Sigmoid colon (tissue), 7 donors: ENCODE data around the gene C1orf52. TPM values are rescaled to one million over a fixed set of nuclear protein-coding genes. Genes with fewer than 3 reads are reported as not detected.

Experiments used
- DNase-seq: peaks from one replicate; pipeline ENCODE4 v3.0.0-alpha.2; 2019
- H3K27ac ChIP-seq, 4 donors: fragments of 200-600 bp; sonication (generic); one replicate each; pipeline ENCODE4 v1.5.1; 2016 to 2019; ENCODE audit warnings: mild to moderate bottlenecking in 1 of 4
- H3K27me3 ChIP-seq, 3 donors: fragments of 200-600 bp; sonication (generic); one replicate each; pipeline ENCODE4 v1.5.1; 2019; ENCODE audit warnings: mild to moderate bottlenecking in 1 of 3
- H3K36me3 ChIP-seq, 4 donors: fragments of 200-600 bp; sonication (generic); one replicate each; pipeline ENCODE4 v1.5.1; 2016 to 2019
- H3K4me1 ChIP-seq, 4 donors: fragments of 200-600 bp; sonication (generic); one replicate each; pipeline ENCODE4 v1.5.1; 2017 to 2019
- H3K4me3 ChIP-seq, 4 donors: fragments of 200-600 bp; sonication (generic); one replicate each; pipeline ENCODE4 v1.5.1; 2017 to 2019; ENCODE audit warnings: mild to moderate bottlenecking in 2 of 4, moderate library complexity in 1 of 4
- H3K9me3 ChIP-seq, 4 donors: fragments of 200-600 bp in 3 of 4; sonication (generic) in 3 of 4; one replicate each; pipeline versions ENCODE4 v1.5.1 to v1.6.1; 2013 to 2019
- CTCF ChIP-seq, 4 experiments: fragments of 450-650 bp in 3 of 4; fragments of 200-600 bp in 1 of 4; IDR thresholded peaks; one replicate each; pipeline ENCODE4 v1.5.1; 2016 to 2019; ENCODE audit warnings: antibody characterized with exemption in 4 of 4, mild to moderate bottlenecking in 3 of 4, moderate library complexity in 2 of 4
- EP300 ChIP-seq, 4 donors: sonication (generic); formaldehyde crosslinking; IDR thresholded peaks; one replicate each; pipeline ENCODE4 v1.6.1; 2017; ENCODE audit warnings: antibody characterized with exemption in 4 of 4
- POLR2A ChIP-seq, 2 donors: fragments of 450-650 bp; IDR thresholded peaks; one replicate each; pipeline ENCODE4 v1.6.1; 2016; ENCODE audit warnings: antibody characterized with exemption in 2 of 2, mild to moderate bottlenecking in 2 of 2, moderate library complexity in 2 of 2
- POLR2AphosphoS5 ChIP-seq, 4 donors: sonication (generic); formaldehyde crosslinking; IDR thresholded peaks; one replicate each; pipeline ENCODE4 v1.6.1; 2017; ENCODE audit warnings: antibody characterized with exemption in 4 of 4
- WGBS, 2 donors: extraction: QIAGEN DNeasy Blood & Tissue Kit; methylation state at CpG; one replicate each; pipeline ENCODE4 v1.1.7; 2013; 5-methylcytosine and 5-hydroxymethylcytosine counted together
- intact Hi-C: fragments of 100-400 bp; cut with DNase I; formaldehyde crosslinking; loops from one replicate; pipeline ENCODE4 v1.15.1; 2023
- polyA plus RNA-seq, 3 donors: library from polyadenylated mRNA; stranded (reverse); fragments of 200-250 nt; gene quantifications; one replicate each; pipeline ENCODE4 v1.2.3, GENCODE V29; 2013
- total RNA-seq, 4 donors: library from RNA; depleted of rRNA; stranded (reverse); fragments of >200 nt; gene quantifications; one replicate each; pipeline ENCODE4 v1.1.0, GENCODE V29; 2016
- donor health status: healthy with polysubstance abuse.
- donor health status: Bipolar disorder and iron deficiency.
- donor health status: healthy.

C1orf52 gene
- total and polyA plus RNA-seq, 7 donors: 8.9 to 31.1 (median 18.5) TPM

- no peak overlapping the region for H3K4me3 ChIP-seq
These were observed 37.5 kb upstream of the C1orf52 start for GRCh38 chr1:85296980-85297379.

DNA sequence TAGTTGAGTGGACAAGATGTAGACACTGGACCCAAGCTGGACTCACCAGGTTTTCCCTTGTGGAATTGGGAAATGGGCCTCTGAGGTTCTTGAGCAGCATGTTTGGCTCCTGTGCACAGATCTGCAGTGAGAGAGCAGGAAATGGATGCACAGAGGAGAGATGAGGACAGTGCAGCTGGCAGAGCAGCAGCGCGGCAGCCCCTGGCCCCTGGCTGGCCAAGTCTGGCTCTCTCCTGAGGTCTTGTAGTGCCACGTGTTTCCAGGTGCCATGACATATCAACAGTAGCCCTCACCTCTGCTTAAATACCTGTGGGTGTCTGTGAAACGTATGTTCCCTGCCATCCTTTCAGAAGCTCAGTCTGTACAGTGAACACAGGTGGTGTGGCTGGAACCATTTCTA is 36.2 kb upstream of the C1orf52 start:
- Histone ChIP-seq H3K9me3 (no peaks in the 10 kb centered on the region), H3K4me3 (no peak overlapping the region), H3K36me3 (no peaks in the 10 kb centered on the region), H3K27ac (no peak overlapping the region), H3K27me3 (no peaks in the 10 kb centered on the region), H3K4me1 (peaks cover 0 to 20% (median 15%) of the 10 kb centered on the region in 4 donors)
- DNase-seq: no peak
- WGBS, 2 donors: 85 to 92% methylated on average over 4 of the region's 4 CpGs
- TF ChIP-seq EP300 (IDR thresholded peaks at IDR 0.05) (no peak), CTCF (IDR thresholded peaks at IDR 0.05) (no peak), POLR2AphosphoS5 (IDR thresholded peaks at IDR 0.05) (no peak), POLR2A (IDR thresholded peaks at IDR 0.05) (no peak)
- intact Hi-C loops: no loop called here

More at GRCh38 chr1:85296980-85297379, 37.5 kb upstream of the C1orf52 start:
- Histone ChIP-seq H3K27ac (peak overlapping the region; percentile 66 to 85 (median 78)), H3K9me3 (no peaks in the 10 kb centered on the region), H3K36me3 (no peaks in the 10 kb centered on the region), H3K27me3 (no peaks in the 10 kb centered on the region), H3K4me1 (peaks cover 0 to 20% (median 15%) of the 10 kb centered on the region in 4 donors)
- DNase-seq: no peak
- intact Hi-C loops: no loop called here
- 79 to 84% methylated on average over 1 of the region's 1 CpG for WGBS, 2 donors
- no peak for TF ChIP-seq POLR2A (IDR thresholded peaks at IDR 0.05)
- no peak for TF ChIP-seq CTCF (IDR thresholded peaks at IDR 0.05)
- no peak for TF ChIP-seq POLR2AphosphoS5 (IDR thresholded peaks at IDR 0.05)
- no peak for TF ChIP-seq EP300 (IDR thresholded peaks at IDR 0.05)

- 62 to 68% methylated on average over 3 of the region's 3 CpGs for WGBS, 2 donors
- Histone ChIP-seq H3K36me3 (no peaks in the 10 kb centered on the region), H3K4me1 (peaks cover 0 to 20% (median 15%) of the 10 kb centered on the region in 4 donors), H3K9me3 (no peaks in the 10 kb centered on the region), H3K4me3 (no peak overlapping the region), H3K27ac (no peak overlapping the region), H3K27me3 (no peaks in the 10 kb centered on the region)
- DNase-seq: no peak
- intact Hi-C loops: no loop called here
- TF ChIP-seq POLR2A (IDR thresholded peaks at IDR 0.05) (no peak), CTCF (IDR thresholded peaks at IDR 0.05) (no peak), EP300 (IDR thresholded peaks at IDR 0.05) (no peak)
These were observed 35.6 kb upstream of the C1orf52 start for GRCh38 chr1:85295006-85295431.

- H3K4me1 ChIP-seq: no peaks in the 10 kb centered on the region
- DNase-seq: no peak
- no peak overlapping the region for H3K4me3 ChIP-seq
- WGBS, 2 donors: 99 to 100% methylated on average over 2 of the region's 2 CpGs
- no peaks in the 10 kb centered on the region for H3K27me3 ChIP-seq
- TF ChIP-seq POLR2A (IDR thresholded peaks at IDR 0.05) (no peak), POLR2AphosphoS5 (IDR thresholded peaks at IDR 0.05) (no peak), CTCF (IDR thresholded peaks at IDR 0.05) (no peak), EP300 (IDR thresholded peaks at IDR 0.05) (no peak)
- no peaks in the 10 kb centered on the region for H3K9me3 ChIP-seq
- intact Hi-C loops: no loop called here
- H3K27ac ChIP-seq: no peak overlapping the region
- no peaks in the 10 kb centered on the region for H3K36me3 ChIP-seq
These were observed 31.4 kb upstream of the C1orf52 start for GRCh38 chr1:85290826-85291225.

GRCh38 chr1:85289848-85290335 is 30.4 kb upstream of the C1orf52 start:
- 80 to 93% methylated on average over 4 of the region's 4 CpGs for WGBS, 2 donors
- H3K4me1 ChIP-seq: no peaks in the 10 kb centered on the region
- H3K36me3 ChIP-seq: no peaks in the 10 kb centered on the region
- no peaks in the 10 kb centered on the region for H3K9me3 ChIP-seq
- TF ChIP-seq CTCF (IDR thresholded peaks at IDR 0.05) (no peak), EP300 (IDR thresholded peaks at IDR 0.05) (no peak), POLR2A (IDR thresholded peaks at IDR 0.05) (no peak), POLR2AphosphoS5 (IDR thresholded peaks at IDR 0.05) (no peak)
- no peak for DNase-seq
- no peaks in the 10 kb centered on the region for H3K27me3 ChIP-seq
- no peak overlapping the region for H3K4me3 ChIP-seq
- no peak overlapping the region for H3K27ac ChIP-seq
- intact Hi-C loops: no loop called here
